Kidney (tissue), 14 donors: ENCODE data around the gene PLEKHH1. TPM values are rescaled to one million over a fixed set of nuclear protein-coding genes. Genes with fewer than 3 reads are reported as not detected.
A peak's percentile ranks its signal among the peaks of the same experiment; 100 is the strongest.
"Not testable (repeated sequence)": the region's sequence is repeated elsewhere in the genome, so short reads cannot be mapped to it uniquely, and the experiment has no call there.

Source experiments
- DNase-seq, 5 donors: peaks; one replicate each; pipeline ENCODE4 v3.0.0-alpha.2; 2013 to 2020
- FAIRE-seq: peaks from 2 replicates; lab custom pipeline; 2012; peaks lifted over from hg19 to GRCh38; lab: Jason Lieb, UNC
- H3K27ac ChIP-seq, 2 donors: one replicate each; pipeline ENCODE4 v1.7.0; 2013; ENCODE audit warnings: low read depth in 2 of 2, low read length in 2 of 2, inconsistent platforms in 1 of 2
- H3K27me3 ChIP-seq: one replicate; pipeline ENCODE4 v1.7.1; 2013; ENCODE audit warnings: low read length, inconsistent platforms; ENCODE audit not compliant: control insufficient read depth, insufficient read depth
- H3K36me3 ChIP-seq, 3 donors: one replicate each; pipeline versions ENCODE4 v1.7.0 to v1.7.1; 2013; ENCODE audit warnings: low read length in 3 of 3, control low read depth in 1 of 3, inconsistent platforms in 1 of 3; ENCODE audit not compliant: insufficient read depth in 3 of 3, control insufficient read depth in 2 of 3
- H3K4me1 ChIP-seq, 3 donors: one replicate each; pipeline versions ENCODE4 v1.7.0 to v1.7.1; 2013; ENCODE audit warnings: low read length in 3 of 3, inconsistent platforms in 1 of 3, low read depth in 1 of 3; ENCODE audit not compliant: control insufficient read depth in 2 of 3, insufficient read depth in 2 of 3
- H3K4me3 ChIP-seq, 3 donors: one replicate each; pipeline versions ENCODE4 v1.7.0 to v1.8.1; 2013; ENCODE audit warnings: low read length in 3 of 3, control low read depth in 1 of 3, inconsistent platforms in 1 of 3
- H3K9ac ChIP-seq, 3 donors: one replicate each; pipeline versions ENCODE4 v1.7.0 to v1.7.1; 2013; ENCODE audit warnings: low read length in 3 of 3, control low read depth in 1 of 3, inconsistent platforms in 1 of 3
- H3K9me3 ChIP-seq, 3 donors: one replicate each; pipeline versions ENCODE4 v1.7.0 to v1.7.1; 2013; ENCODE audit warnings: low read length in 3 of 3, control low read depth in 1 of 3, inconsistent platforms in 1 of 3; ENCODE audit not compliant: control insufficient read depth in 2 of 3, insufficient read depth in 1 of 3
- CTCF ChIP-seq: IDR thresholded peaks from 3 replicates; pipeline ENCODE4 v1.5.1; 2012; ENCODE audit warnings: mild to moderate bottlenecking, moderate library complexity, borderline replicate concordance; ENCODE audit not compliant: insufficient read depth; ENCODE audit errors: extremely low read depth
- intact Hi-C: fragments of 100-400 bp; cut with DNase I; formaldehyde crosslinking; loops from one replicate; pipeline ENCODE4 v1.11.1; 2022
- polyA plus RNA-seq: library from polyadenylated mRNA; stranded (reverse); fragments of 350-450 nt; fragmentation: Illumina TruSeq; extraction: RNeasy Lipid Tissue Mini Kit (QIAGEN cat#74804); gene quantifications from one replicate; pipeline ENCODE4 v1.2.3, GENCODE V29; 2014; ENCODE audit warnings: low read depth, low replicate concordance; ENCODE audit not compliant: insufficient read depth
- total RNA-seq: library from RNA; stranded (reverse); fragmentation: NEBNext Ultra II Directional; extraction: Animal tissue kit (Norgen Biotek cat#: 25700); gene quantifications from one replicate; pipeline ENCODE4 v1.2.1, GENCODE V29; 2021
- donor health status: control.
- donor health status: control.
- donor health status: control.
- donor health status: control.
- donor health status: control.
- donor health status: DM: yes; HTN: yes; CAD: no.
- donor health status: Normal renal cell carcinoma (clear cell type).

The PLEKHH1 gene
- total and polyA plus RNA-seq, 2 donors from 2014 or later = 9.1 to 26.2 TPM

GRCh38 chr14:67620217-67620785 is 87.2 kb downstream of the PLEKHH1 start:
- H3K4me3 ChIP-seq = peak overlapping the region; percentile 63 to 78 (median 76)
- H3K27ac ChIP-seq = peak overlapping the region; percentile 79 to 85
- DNase-seq = peak; percentile 52 to 74 (median 66)
- H3K9me3 ChIP-seq = no peaks in the 10 kb centered on the region
- H3K36me3 ChIP-seq = no peaks in the 10 kb centered on the region
- TF ChIP-seq CTCF = no peak
- intact Hi-C loops = no loop called here
- H3K4me1 ChIP-seq = peaks cover 0 to 6% (median 5%) of the 10 kb centered on the region in 3 donors
- no peaks in the 10 kb centered on the region for H3K27me3 ChIP-seq
- FAIRE-seq = no peak
- peak overlapping the region; percentile 33 to 82 (median 38) for H3K9ac ChIP-seq

- peak overlapping the region in 1 of 3 donors; percentile 21 for H3K9ac ChIP-seq
- H3K9me3 ChIP-seq = no peaks in the 10 kb centered on the region
- no peaks in the 10 kb centered on the region for H3K36me3 ChIP-seq
- H3K4me3 ChIP-seq = peak overlapping the region in 2 of 3 donors; percentile 16 to 19
- no peaks in the 10 kb centered on the region for H3K27me3 ChIP-seq
- H3K4me1 ChIP-seq = peaks cover 0 to 6% (median 5%) of the 10 kb centered on the region in 3 donors
- no peak for TF ChIP-seq CTCF
- FAIRE-seq (no peak), DNase-seq (peak in 3 of 5 donors; percentile 30 to 86 (median 66))
- peak overlapping the region in 1 of 2 donors; percentile 68 for H3K27ac ChIP-seq
- intact Hi-C loops = no loop called here
These were observed 89.6 kb downstream of the PLEKHH1 start for GRCh38 chr14:67622675-67623074.

DNA sequence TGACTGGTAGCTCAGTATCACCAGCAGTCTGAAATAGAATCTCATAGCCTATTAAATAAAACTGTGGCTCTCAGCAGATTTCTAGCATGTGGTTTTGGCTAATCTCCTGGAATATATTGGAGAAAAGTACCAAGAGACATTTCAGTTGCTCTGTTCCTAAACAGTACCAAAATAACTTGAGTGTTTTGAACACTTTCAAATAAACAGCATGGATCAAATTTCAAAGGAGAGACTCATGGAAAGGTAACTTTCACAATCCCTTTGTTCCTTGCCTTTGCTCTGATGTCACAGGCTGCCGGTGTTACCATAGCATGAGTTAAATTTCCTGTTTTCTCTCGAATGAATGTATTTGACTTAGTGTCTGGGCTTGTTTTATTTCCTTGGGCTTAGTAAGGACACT is 90.0 kb downstream of the PLEKHH1 start:
- H3K27me3 ChIP-seq = no peaks in the 10 kb centered on the region
- intact Hi-C loops = no loop called here
- peak overlapping the region; percentile 12 to 68 for H3K27ac ChIP-seq
- H3K4me3 ChIP-seq = peak overlapping the region in 1 of 3 donors; percentile 13
- H3K9me3 ChIP-seq = no peaks in the 10 kb centered on the region
- no peak for TF ChIP-seq CTCF
- H3K4me1 ChIP-seq = peaks cover 0 to 6% (median 5%) of the 10 kb centered on the region in 3 donors
- H3K36me3 ChIP-seq = no peaks in the 10 kb centered on the region
- FAIRE-seq (no peak), DNase-seq (peak in 2 of 5 donors; percentile 43 to 55)
- peak overlapping the region in 1 of 3 donors; percentile 21 for H3K9ac ChIP-seq

GRCh38 chr14:67626131-67626530 is 93.0 kb downstream of the PLEKHH1 start:
- H3K4me1 ChIP-seq, H3K9me3 ChIP-seq, FAIRE-seq, H3K27me3 ChIP-seq, H3K4me3 ChIP-seq, DNase-seq, H3K9ac ChIP-seq, H3K27ac ChIP-seq, intact Hi-C loops, H3K36me3 ChIP-seq: not testable (repeated sequence)
